SK-N-SH (cell line): ENCODE results near the gene FAM83F. TPM values are rescaled to one million over a fixed set of nuclear protein-coding genes. Genes with fewer than 3 reads are reported as not detected.

Experiments
- CTCF ChIA-PET: fragments of 300-600, 350-600 bp; formaldehyde crosslinking; extraction: SDS; loops from one replicate; lab custom pipeline; 2021; lab: Yijun Ruan, JAX
- POLR2A ChIA-PET: fragments of 350-600 bp; sonication (Branson Sonifier 250); formaldehyde crosslinking; extraction: SDS; loops from one replicate; lab custom pipeline; 2020; ENCODE audit warnings: antibody characterized with exemption, inconsistent platforms; lab: Yijun Ruan, JAX
- DNase-seq: peaks from one replicate; pipeline ENCODE4 v3.0.0; 2012
- H2AFZ ChIP-seq: fragments of 200-600 bp; sonication (generic); 2 replicates; pipeline ENCODE4 v1.8.1; 2016; ENCODE audit warnings: antibody characterized with exemption, mild to moderate bottlenecking, low read depth
- H3F3A ChIP-seq: fragments of 200-600 bp; sonication (generic); replicated peaks from 2 replicates; pipeline ENCODE3; 2016; ENCODE audit warnings: antibody characterized with exemption, mild to moderate bottlenecking; ENCODE audit not compliant: insufficient read depth
- H3K27ac ChIP-seq, 2 experiments: fragments of 200-500 bp in 1 of 2; fragments of 200-600 bp in 1 of 2; sonication (Bioruptor generic) in 1 of 2; sonication (generic), shearing (Covaris generic) in 1 of 2; 2 replicates each; pipeline versions ENCODE4 v1.5.1 to v1.6.1; 2014 to 2016; ENCODE audit warnings: low read depth in 2 of 2, inconsistent platforms in 1 of 2, low read length in 1 of 2, mild to moderate bottlenecking in 1 of 2, mixed read lengths in 1 of 2
- H3K27me3 ChIP-seq: fragments of 200-600 bp; sonication (generic), shearing (Covaris generic); 2 replicates; pipeline ENCODE4 v1.6.1; 2016; ENCODE audit warnings: mixed run types; ENCODE audit not compliant: insufficient read depth
- H3K36me3 ChIP-seq, 2 experiments: fragments of 200-500 bp in 1 of 2; fragments of 200-600 bp in 1 of 2; sonication (Bioruptor generic) in 1 of 2; sonication (generic) in 1 of 2; replicated peaks in 1 of 2; 2 replicates each; pipeline versions ENCODE3 to v1.5.1; 2014 to 2016; ENCODE audit warnings: low read length in 1 of 2, mild to moderate bottlenecking in 1 of 2; ENCODE audit not compliant: insufficient read depth in 2 of 2, control insufficient read depth in 1 of 2
- H3K4me1 ChIP-seq, 2 experiments: fragments of 200-500 bp in 1 of 2; fragments of 200-600 bp in 1 of 2; sonication (Bioruptor generic) in 1 of 2; sonication (generic), shearing (Covaris generic) in 1 of 2; 2 replicates each; pipeline versions ENCODE4 v1.5.1 to v1.6.1; 2014 to 2016; ENCODE audit warnings: low read depth in 1 of 2, low read length in 1 of 2, mixed run types in 1 of 2; ENCODE audit not compliant: insufficient read depth in 2 of 2, control insufficient read depth in 1 of 2
- H3K4me2 ChIP-seq: fragments of 200-600 bp; sonication (generic), shearing (Covaris generic); 2 replicates; pipeline ENCODE4 v1.6.1; 2017; ENCODE audit warnings: mixed run types
- H3K4me3 ChIP-seq, 2 experiments: fragments of 200-500 bp in 1 of 2; fragments of 200-600 bp in 1 of 2; sonication (Bioruptor generic) in 1 of 2; sonication (generic), shearing (Covaris generic) in 1 of 2; 2 replicates each; pipeline versions ENCODE4 v1.5.1 to v1.8.1; 2014 to 2016; ENCODE audit warnings: low read depth in 2 of 2, inconsistent platforms in 1 of 2, low read length in 1 of 2, mild to moderate bottlenecking in 1 of 2, mixed read lengths in 1 of 2, moderate library complexity in 1 of 2
- H3K79me2 ChIP-seq: fragments of 200-600 bp; sonication (generic); 2 replicates; pipeline ENCODE4 v1.8.1; 2017; ENCODE audit warnings: mild to moderate bottlenecking; ENCODE audit not compliant: insufficient read depth
- H3K9ac ChIP-seq: fragments of 200-600 bp; sonication (generic); 2 replicates; pipeline ENCODE4 v1.6.1; 2017; ENCODE audit warnings: mixed run types
- H3K9me2 ChIP-seq: fragments of 200-600 bp; sonication (generic); 2 replicates; pipeline ENCODE4 v1.6.1; 2017; ENCODE audit warnings: mixed run types
- H3K9me3 ChIP-seq: fragments of 200-600 bp; sonication (generic); 2 replicates; pipeline ENCODE4 v1.6.1; 2017; ENCODE audit warnings: mixed run types, mild to moderate bottlenecking, moderate library complexity
- H4K20me1 ChIP-seq: fragments of 200-600 bp; sonication (generic); 2 replicates; pipeline ENCODE4 v1.6.1; 2017; ENCODE audit warnings: mild to moderate bottlenecking, mixed run types; ENCODE audit not compliant: insufficient read depth
- CHD2 ChIP-seq: fragments of 150-350 bp; IDR thresholded peaks from 2 replicates; pipeline ENCODE4 v1.6.1; 2018; ENCODE audit warnings: low read length; ENCODE audit not compliant: partially characterized antibody
- CTCF ChIP-seq: fragments of 200-600 bp; sonication (generic); IDR thresholded peaks from 2 replicates; pipeline ENCODE4 v1.6.1; 2017; ENCODE audit warnings: antibody characterized with exemption, mild to moderate bottlenecking, moderate library complexity
- ELF1 ChIP-seq: IDR thresholded peaks from 2 replicates; pipeline ENCODE4 v1.4.0; 2012
- EP300 ChIP-seq, 2 experiments: IDR thresholded peaks; 2 replicates each; pipeline versions ENCODE4 v1.4.0 to v1.6.1; 2012; ENCODE audit warnings: borderline replicate concordance in 1 of 2, low read depth in 1 of 2, low read length in 1 of 2
- FOSL2 ChIP-seq: IDR thresholded peaks from 2 replicates; pipeline ENCODE4 v1.4.0; 2012; ENCODE audit warnings: low read depth, mild to moderate bottlenecking, moderate library complexity, borderline replicate concordance
- FOXJ3 ChIP-seq: sonication (generic); formaldehyde crosslinking; IDR thresholded peaks from 2 replicates; pipeline ENCODE4 v1.5.1; 2020; ENCODE audit warnings: mild to moderate bottlenecking, missing genetic modification reagents
- GABPA ChIP-seq: IDR thresholded peaks from 2 replicates; pipeline ENCODE4 v1.4.0; 2012; ENCODE audit warnings: low read depth, mild to moderate bottlenecking
- GATA2 ChIP-seq: sonication (generic); formaldehyde crosslinking; IDR thresholded peaks from 2 replicates; pipeline ENCODE4 v1.5.0; 2020; ENCODE audit warnings: mild to moderate bottlenecking, missing genetic modification reagents
- MAX ChIP-seq: IDR thresholded peaks from 2 replicates; pipeline ENCODE4 v1.4.0; 2012; ENCODE audit warnings: low read depth
- MEF2A ChIP-seq: IDR thresholded peaks from 2 replicates; pipeline ENCODE4 v1.4.0; 2012; ENCODE audit warnings: low read depth, borderline replicate concordance
- NFIC ChIP-seq: IDR thresholded peaks from 2 replicates; pipeline ENCODE4 v1.4.0; 2012; ENCODE audit warnings: borderline replicate concordance
- NRF1 ChIP-seq: IDR thresholded peaks from 2 replicates; pipeline ENCODE4 v1.6.1; 2012; ENCODE audit warnings: low read depth, mild to moderate bottlenecking, low read length
- RAD21 ChIP-seq: IDR thresholded peaks from 2 replicates; pipeline ENCODE4 v1.6.1; 2012; ENCODE audit warnings: mild to moderate bottlenecking, low read length
- RCOR1 ChIP-seq: fragments of 150-350 bp; IDR thresholded peaks from 2 replicates; pipeline ENCODE4 v1.6.1; 2017; ENCODE audit warnings: antibody characterized with exemption, low read length
- RFX5 ChIP-seq: IDR thresholded peaks from 2 replicates; pipeline ENCODE4 v1.6.1; 2012; ENCODE audit warnings: mild to moderate bottlenecking, improper control_type of control experiment, low read length
- TAF1 ChIP-seq: IDR thresholded peaks from 2 replicates; pipeline ENCODE4 v1.6.1; 2012; ENCODE audit warnings: low read depth, mild to moderate bottlenecking, low read length, moderate library complexity, borderline replicate concordance
- TEAD4 ChIP-seq: IDR thresholded peaks from 2 replicates; pipeline ENCODE4 v1.4.0; 2012; ENCODE audit warnings: mild to moderate bottlenecking, borderline replicate concordance; ENCODE audit not compliant: insufficient read depth
- USF1 ChIP-seq: IDR thresholded peaks from 2 replicates; pipeline ENCODE4 v1.4.0; 2012; ENCODE audit warnings: low read depth, borderline replicate concordance
- USF2 ChIP-seq: fragments of 150-350 bp; IDR thresholded peaks from 2 replicates; pipeline ENCODE4 v1.6.1; 2017; ENCODE audit warnings: antibody characterized with exemption, low read length, low read depth, borderline replicate concordance
- YY1 ChIP-seq: IDR thresholded peaks from 2 replicates; pipeline ENCODE4 v1.4.0; 2012; ENCODE audit warnings: low read depth, mild to moderate bottlenecking
- ZBTB33 ChIP-seq: IDR thresholded peaks from 2 replicates; pipeline ENCODE4 v1.4.0; 2012; ENCODE audit warnings: low read depth, borderline replicate concordance
- WGBS: methylation state at CpG from one replicate; pipeline ENCODE4 v1.1.6; 2017; ENCODE audit warnings: low lambda C conversion rate; 5-methylcytosine and 5-hydroxymethylcytosine counted together
- polyA plus RNA-seq, 3 experiments: library from polyadenylated mRNA; depleted of rRNA; stranded (reverse); fragments of >200 nt; gene quantifications; 2 replicates each; pipeline ENCODE4 v1.2.3, GENCODE V29; 2012

FAM83F gene
- polyA plus RNA-seq, 1 of the 3 experiments (the other 2 are of a cell fraction) = not detected

GRCh38 chr22:39954584-39955055, 40.1 kb upstream of the FAM83F start:
- H3F3A ChIP-seq = no peaks in the 10 kb centered on the region
- no peak overlapping the region for H3K4me2 ChIP-seq
- DNase-seq = no peak
- no peak for TF ChIP-seq TAF1
- TF ChIP-seq GABPA = no peak
- TF ChIP-seq CHD2 = no peak
- TF ChIP-seq NFIC = peak; percentile 24; the same call in 1 of the 2 replicates
- TF ChIP-seq ZBTB33 = no peak
- no peak for TF ChIP-seq YY1
- no peak for TF ChIP-seq EP300 (IDR thresholded peaks at IDR 0.05; ENCODE audit: borderline replicate concordance in 1 of 2, low read depth in 1 of 2, low read length in 1 of 2)
- no peaks in the 10 kb centered on the region for H3K9me3 ChIP-seq
- no peaks in the 10 kb centered on the region for H3K36me3 ChIP-seq
- no peak overlapping the region for H3K4me3 ChIP-seq
- no peaks in the 10 kb centered on the region for H3K79me2 ChIP-seq
- POLR2A ChIA-PET = no interaction called here
- no peak overlapping the region for H2AFZ ChIP-seq
- H3K9me2 ChIP-seq = no peaks in the 10 kb centered on the region
- CTCF ChIA-PET = no interaction called here
- H4K20me1 ChIP-seq = no peaks in the 10 kb centered on the region
- WGBS = 92% methylated on average over 4 of the region's 4 CpGs
- no peak overlapping the region for H3K27ac ChIP-seq
- H3K9ac ChIP-seq = no peak overlapping the region
- H3K4me1 ChIP-seq = peaks cover 0 to 5% of the 10 kb centered on the region in 2 experiments; a peak in 1 of 4 replicates
- no peaks in the 10 kb centered on the region for H3K27me3 ChIP-seq

- Histone ChIP-seq H3K9me3 (no peaks in the 10 kb centered on the region), H3K9me2 (no peaks in the 10 kb centered on the region), H3K79me2 (no peaks in the 10 kb centered on the region), H3F3A (no peaks in the 10 kb centered on the region), H2AFZ (no peak overlapping the region), H3K4me2 (no peak overlapping the region), H3K4me3 (no peak overlapping the region), H4K20me1 (no peaks in the 10 kb centered on the region), H3K27me3 (no peaks in the 10 kb centered on the region), H3K4me1 (peaks cover 0 to 8% of the 10 kb centered on the region in 2 experiments; a peak in 1 of 4 replicates), H3K36me3 (no peaks in the 10 kb centered on the region), H3K9ac (no peak overlapping the region), H3K27ac (no peak overlapping the region)
- 100% methylated on average over 2 of the region's 2 CpGs for WGBS
- DNase-seq = no peak
- ChIA-PET CTCF (interaction anchor here (0.6 kb wide), 1 partner anchor 266 kb away, joined by 3 read pairs; no protein-coding TSS in a partner anchor), POLR2A (no interaction called here)
- TF ChIP-seq RAD21 (no peak), CTCF (no peak), TEAD4 (no peak), TAF1 (no peak), ZBTB33 (no peak), USF2 (no peak), GATA2 (CRISPR knock-in tag) (no peak), USF1 (no peak), NRF1 (no peak), ELF1 (no peak), NFIC (no peak), MEF2A (no peak), RCOR1 (no peak), FOXJ3 (CRISPR knock-in tag) (no peak), FOSL2 (no peak), MAX (no peak), RFX5 (no peak)
These were observed 39.1 kb upstream of the FAM83F start for GRCh38 chr22:39955675-39956074.
